Lung (tissue), 12 donors: ENCODE data around the gene FABP2. TPM values are rescaled to one million over a fixed set of nuclear protein-coding genes. Genes with fewer than 3 reads are reported as not detected.
A peak's percentile ranks its signal among the peaks of the same experiment; 100 is the strongest.

Source experiments
- ATAC-seq: fragments of 200-7000 bp; cut with Tn5 transposase; one replicate; pipeline ENCODE4 v1.9.1; 2020; ENCODE audit warnings: moderate number of reproducible peaks; ENCODE audit not compliant: insufficient read depth, low FRiP score
- DNase-seq, 3 donors: peaks; one replicate each; pipeline ENCODE4 v3.0.0-alpha.2; 2013 to 2017
- H3K27ac ChIP-seq, 2 donors: one replicate each; pipeline ENCODE4 v1.5.1; 2013; ENCODE audit warnings: mild to moderate bottlenecking in 2 of 2, moderate library complexity in 2 of 2, control low read depth in 1 of 2, inconsistent platforms in 1 of 2, low read depth in 1 of 2, low read length in 1 of 2
- H3K27me3 ChIP-seq, 3 donors: one replicate each; pipeline ENCODE4 v1.5.1; 2013; ENCODE audit warnings: low read length in 2 of 3; ENCODE audit not compliant: control insufficient read depth in 3 of 3, insufficient read depth in 3 of 3
- H3K36me3 ChIP-seq, 4 donors: one replicate each; pipeline ENCODE4 v1.5.1; 2013; ENCODE audit warnings: low read length in 4 of 4, mild to moderate bottlenecking in 1 of 4, moderate library complexity in 1 of 4; ENCODE audit not compliant: control insufficient read depth in 4 of 4, insufficient read depth in 4 of 4
- H3K4me1 ChIP-seq, 5 donors: one replicate each; pipeline ENCODE4 v1.5.1; 2013; ENCODE audit warnings: low read length in 5 of 5, mild to moderate bottlenecking in 2 of 5, moderate library complexity in 1 of 5; ENCODE audit not compliant: control insufficient read depth in 5 of 5, insufficient read depth in 5 of 5
- H3K4me3 ChIP-seq: one replicate; pipeline ENCODE4 v1.5.1; 2013; ENCODE audit warnings: mild to moderate bottlenecking, control low read depth, moderate library complexity
- H3K9ac ChIP-seq, 2 donors: one replicate each; pipeline ENCODE4 v1.5.1; 2013; ENCODE audit warnings: low read length in 2 of 2, control low read depth in 1 of 2; ENCODE audit not compliant: insufficient read depth in 1 of 2
- H3K9me3 ChIP-seq, 4 donors: one replicate each; pipeline ENCODE4 v1.5.1; 2013; ENCODE audit warnings: low read length in 3 of 4, mild to moderate bottlenecking in 1 of 4, moderate library complexity in 1 of 4; ENCODE audit not compliant: control insufficient read depth in 4 of 4, insufficient read depth in 3 of 4
- WGBS, 2 donors: extraction: QIAGEN DNeasy Blood & Tissue Kit; methylation state at CpG; one replicate each; pipeline ENCODE4 v1.1.7; 2013; 5-methylcytosine and 5-hydroxymethylcytosine counted together
- polyA plus RNA-seq, 2 donors: library from polyadenylated mRNA; stranded (reverse); fragments of 200-250 nt; gene quantifications; one replicate each; pipeline ENCODE4 v1.2.1, GENCODE V29; 2013
- total RNA-seq, 2 donors: library from RNA; depleted of rRNA in 1 of 2; stranded (reverse); fragments of >200 nt in 1 of 2; gene quantifications; one replicate each; pipeline ENCODE4 v1.2.1, GENCODE V29; 2014 to 2021
- TF ChIP-seq, protein P1 (sequence below): IDR thresholded peaks from 2 replicates; pipeline ENCODE4 v1.5.1; 2012; ENCODE audit warnings: mild to moderate bottlenecking; ENCODE audit errors: control extremely low read depth, extremely low read depth
- donor health status: control.
- donor health status: control.
- donor health status: Bipolar disorder and iron deficiency.
- donor health status: healthy.
- donor health status: DM: yes; HTN: yes; CAD: no.

FABP2 gene
- total and polyA plus RNA-seq, 4 donors, result not detected

DNA sequence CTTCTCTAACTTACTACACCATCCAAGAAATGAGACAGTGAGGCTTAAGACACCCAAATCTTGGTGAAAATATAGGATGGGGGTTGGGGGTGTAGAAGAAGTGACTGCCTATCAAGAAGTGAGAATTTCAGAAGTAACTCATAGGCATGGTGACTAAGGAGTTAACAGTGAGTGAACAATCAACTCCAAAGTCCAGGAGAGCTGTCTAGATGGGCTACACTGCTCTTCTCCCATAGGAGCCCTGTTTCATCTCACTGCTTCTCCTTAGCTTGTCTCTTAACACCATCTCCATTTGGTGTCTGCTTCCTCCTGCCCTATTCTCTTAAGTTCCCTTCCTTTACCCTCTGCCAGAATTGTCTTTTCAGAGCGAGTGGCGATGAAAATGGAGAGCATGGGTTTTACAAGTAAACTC lies 22.7 kb downstream of the FABP2 start:
- Histone ChIP-seq H3K4me3 (peak overlapping the region; percentile 83), H3K36me3 (peaks cover 0 to 25% (median 8%) of the 10 kb centered on the region in 4 donors), H3K27ac (peak overlapping the region; percentile 91 to 98), H3K4me1 (peaks cover 0 to 18% (median 5%) of the 10 kb centered on the region in 5 donors), H3K9ac (peak overlapping the region; percentile 79 to 100), H3K27me3 (no peaks in the 10 kb centered on the region), H3K9me3 (no peaks in the 10 kb centered on the region)
- peak in 2 of 3 donors; percentile 20 to 43 for DNase-seq
- TF ChIP-seq, protein P1, sequence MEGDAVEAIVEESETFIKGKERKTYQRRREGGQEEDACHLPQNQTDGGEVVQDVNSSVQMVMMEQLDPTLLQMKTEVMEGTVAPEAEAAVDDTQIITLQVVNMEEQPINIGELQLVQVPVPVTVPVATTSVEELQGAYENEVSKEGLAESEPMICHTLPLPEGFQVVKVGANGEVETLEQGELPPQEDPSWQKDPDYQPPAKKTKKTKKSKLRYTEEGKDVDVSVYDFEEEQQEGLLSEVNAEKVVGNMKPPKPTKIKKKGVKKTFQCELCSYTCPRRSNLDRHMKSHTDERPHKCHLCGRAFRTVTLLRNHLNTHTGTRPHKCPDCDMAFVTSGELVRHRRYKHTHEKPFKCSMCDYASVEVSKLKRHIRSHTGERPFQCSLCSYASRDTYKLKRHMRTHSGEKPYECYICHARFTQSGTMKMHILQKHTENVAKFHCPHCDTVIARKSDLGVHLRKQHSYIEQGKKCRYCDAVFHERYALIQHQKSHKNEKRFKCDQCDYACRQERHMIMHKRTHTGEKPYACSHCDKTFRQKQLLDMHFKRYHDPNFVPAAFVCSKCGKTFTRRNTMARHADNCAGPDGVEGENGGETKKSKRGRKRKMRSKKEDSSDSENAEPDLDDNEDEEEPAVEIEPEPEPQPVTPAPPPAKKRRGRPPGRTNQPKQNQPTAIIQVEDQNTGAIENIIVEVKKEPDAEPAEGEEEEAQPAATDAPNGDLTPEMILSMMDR, result no peak
- 1% methylated on average over 2 of the region's 2 CpGs for WGBS, 2 donors
- no peak for ATAC-seq

DNA sequence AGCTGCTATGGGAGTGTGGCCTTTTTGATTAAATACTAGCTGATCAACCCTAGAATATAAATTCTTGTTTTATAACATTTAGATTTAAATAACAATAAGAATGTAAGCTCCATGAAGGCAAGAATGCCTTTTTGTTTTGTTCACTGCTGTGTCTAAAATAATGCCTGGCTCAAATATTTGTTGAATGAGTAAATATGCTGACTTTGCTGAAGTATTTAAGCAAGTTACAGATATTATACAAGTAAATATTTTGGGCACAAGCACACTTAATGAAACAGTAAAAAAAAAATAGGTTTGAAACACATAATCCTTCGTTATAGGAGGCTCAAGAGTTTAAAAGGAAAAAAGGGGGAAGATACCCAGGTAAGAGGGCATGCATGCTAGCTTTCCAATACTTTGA lies 24.1 kb downstream of the FABP2 start:
- H3K36me3 ChIP-seq, result peaks cover 1 to 25% (median 11%) of the 10 kb centered on the region in 4 donors
- DNase-seq (no peak), ATAC-seq (no peak)
- H3K4me3 ChIP-seq, result no peak overlapping the region
- TF ChIP-seq, protein P1, result no peak
- H3K4me1 ChIP-seq, result peaks cover 0 to 18% (median 5%) of the 10 kb centered on the region in 5 donors
- H3K27me3 ChIP-seq, result no peaks in the 10 kb centered on the region
- no peak overlapping the region for H3K9ac ChIP-seq
- H3K9me3 ChIP-seq, result no peaks in the 10 kb centered on the region
- 83 to 88% methylated on average over 1 of the region's 1 CpG for WGBS, 2 donors
- H3K27ac ChIP-seq, result no peak overlapping the region

DNA sequence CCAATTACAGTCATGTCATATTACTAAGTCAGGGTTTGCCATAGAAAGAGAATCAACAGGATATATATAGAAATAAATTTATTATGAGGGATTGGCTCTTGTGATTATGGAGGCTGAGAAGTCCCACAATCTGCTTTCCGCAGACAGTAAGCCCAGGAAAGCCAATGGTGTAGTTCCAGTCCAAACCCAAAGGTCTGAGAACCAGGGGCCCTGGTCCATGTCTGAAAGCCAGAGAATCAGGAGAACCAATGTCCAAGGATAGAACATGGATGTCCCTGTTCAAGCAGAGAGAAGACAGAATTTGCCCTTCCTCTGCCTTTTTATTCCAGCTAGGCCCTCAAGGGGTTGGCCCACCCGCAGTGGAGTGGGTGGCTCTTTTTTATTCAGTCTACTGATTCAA lies 25.6 kb downstream of the FABP2 start:
- TF ChIP-seq, protein P1, result no peak
- Histone ChIP-seq H3K27me3 (no peaks in the 10 kb centered on the region), H3K9me3 (no peaks in the 10 kb centered on the region), H3K36me3 (peaks cover 5 to 25% (median 17%) of the 10 kb centered on the region in 4 donors), H3K4me3 (no peak overlapping the region), H3K27ac (no peak overlapping the region), H3K9ac (no peak overlapping the region), H3K4me1 (peaks cover 0 to 18% (median 5%) of the 10 kb centered on the region in 5 donors)
- ATAC-seq (no peak), DNase-seq (no peak)
- 94 to 96% methylated on average over 2 of the region's 2 CpGs for WGBS, 2 donors

DNA sequence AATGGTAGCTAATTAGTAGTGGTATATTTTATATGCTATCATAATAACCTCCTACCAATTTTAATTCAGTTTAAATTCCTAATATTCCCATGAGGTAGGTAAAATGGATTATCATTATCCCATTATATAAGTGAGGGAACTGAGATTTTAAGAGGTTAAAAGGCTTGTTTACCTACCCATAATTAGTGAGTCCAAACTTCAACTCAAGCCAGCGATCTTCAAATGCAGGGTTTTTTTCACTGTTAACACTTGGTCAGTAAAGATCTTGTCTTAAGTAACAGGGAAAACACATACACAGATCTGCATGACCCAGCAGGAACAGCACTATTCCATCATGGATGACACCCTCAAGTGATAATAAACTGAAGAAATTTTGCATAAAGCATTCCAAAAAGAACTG lies 31.3 kb downstream of the FABP2 start:
- no peak overlapping the region for H3K4me3 ChIP-seq
- DNase-seq (no peak), ATAC-seq (no peak)
- no peaks in the 10 kb centered on the region for H3K9me3 ChIP-seq
- no peak overlapping the region for H3K27ac ChIP-seq
- no peak overlapping the region for H3K9ac ChIP-seq
- TF ChIP-seq, protein P1, result no peak
- H3K27me3 ChIP-seq, result no peaks in the 10 kb centered on the region
- H3K36me3 ChIP-seq, result peaks cover 0 to 9% (median 6%) of the 10 kb centered on the region in 4 donors
- H3K4me1 ChIP-seq, result peaks cover 0 to 10% (median 0%) of the 10 kb centered on the region in 5 donors
- WGBS, 2 donors, result 86 to 87% methylated on average over 1 of the region's 1 CpG
